Medulla oblongata (tissue), 1 donor: ENCODE measurements around the gene SLC5A1.
"Not testable (repeated sequence)": the region's sequence is repeated elsewhere in the genome, so short reads cannot be mapped to it uniquely, and the experiment has no call there.

Experiments used
- DNase-seq: peaks from one replicate; pipeline ENCODE4 v3.0.0-alpha.2; 2015; ENCODE audit errors: extremely low spot score

The SLC5A1 gene

GRCh38 chr22:32144496-32145274, 101.6 kb downstream of the SLC5A1 start:
- DNase-seq: peak; percentile 61

GRCh38 chr22:32147128-32147527, 104.1 kb downstream of the SLC5A1 start:
- DNase-seq: not testable (repeated sequence)

- DNase-seq: not testable (repeated sequence)
Measured at GRCh38 chr22:32148372-32148771, 105.3 kb downstream of the SLC5A1 start.

- not testable (repeated sequence) for DNase-seq
Measured at GRCh38 chr22:32150647-32151046, 107.6 kb downstream of the SLC5A1 start.

- DNase-seq: not testable (repeated sequence)
Measured at GRCh38 chr22:32151641-32152040, 108.6 kb downstream of the SLC5A1 start.

- not testable (repeated sequence) for DNase-seq
Measured at GRCh38 chr22:32154727-32155126, 111.7 kb downstream of the SLC5A1 start.

GRCh38 chr22:32157632-32158031, 114.6 kb downstream of the SLC5A1 start:
- not testable (repeated sequence) for DNase-seq

- no peak for DNase-seq
Measured at GRCh38 chr22:32158712-32159533, 115.9 kb downstream of the SLC5A1 start, which contains the start of gene C22orf42. Gene C22orf42, minus strand, starts transcription at chr22:32159303. Its CDS starts 88 bp downstream, at chr22:32159215.

GRCh38 chr22:32160411-32160810, 117.3 kb downstream of the SLC5A1 start:
- not testable (repeated sequence) for DNase-seq
